ENCODE measurements around the gene ZNF211.

The ZNF211 gene

GRCh38 chr19:57656346-57656745 lies 23.4 kb downstream of the ZNF211 start:
- DNase-seq = no peak

- DNase-seq = peak; percentile 51
Measured at GRCh38 chr19:57664269-57665127, 31.5 kb downstream of the ZNF211 start.

GRCh38 chr19:57665261-57665806 lies 32.4 kb downstream of the ZNF211 start:
- DNase-seq = no peak

GRCh38 chr19:57667228-57667627 lies 34.3 kb downstream of the ZNF211 start:
- DNase-seq = no peak

GRCh38 chr19:57668635-57669034 lies 35.7 kb downstream of the ZNF211 start, which contains the start of gene ZSCAN4:
Gene ZSCAN4, plus strand, starts transcription at chr19:57668935. Its CDS starts 7,211 bp downstream, at chr19:57676146.
- no peak for DNase-seq

GRCh38 chr19:57671124-57671895 lies 38.3 kb downstream of the ZNF211 start:
- no peak for DNase-seq

GRCh38 chr19:57672466-57672865 lies 39.5 kb downstream of the ZNF211 start:
- DNase-seq = no peak

- no peak for DNase-seq
Measured at GRCh38 chr19:57675881-57676280, 42.9 kb downstream of the ZNF211 start.

- no peak for DNase-seq
Measured at GRCh38 chr19:57682226-57682766, 49.3 kb downstream of the ZNF211 start.

- DNase-seq = no peak
Measured at GRCh38 chr19:57686727-57687126, 53.8 kb downstream of the ZNF211 start.

GRCh38 chr19:57687363-57688010 lies 54.5 kb downstream of the ZNF211 start:
- DNase-seq = no peak

GRCh38 chr19:57688011-57688763 lies 55.2 kb downstream of the ZNF211 start:
- DNase-seq = no peak

GRCh38 chr19:57689750-57690149 lies 56.8 kb downstream of the ZNF211 start:
- no peak for DNase-seq

Data from midbrain (tissue), 1 donor.